IMR-90 (cell line): Measurements from ENCODE around the gene ASL. TPM values are rescaled to one million over a fixed set of nuclear protein-coding genes. Genes with fewer than 3 reads are reported as not detected.

ENCODE experiments used
- ATAC-seq: fragments of 200-7000 bp; cut with Tn5 transposase; 2 replicates; pipeline ENCODE4 v1.9.1; 2020; ENCODE audit warnings: low read depth, mild to moderate bottlenecking, moderate library complexity
- BruUV-seq: library from RNA; stranded (reverse); fragments of 400-500 nt; replicated peaks from 2 replicates; lab custom pipeline; 2021; lab: Mats Ljungman, UMichigan
- CTCF ChIA-PET: fragments of 300-600 bp; formaldehyde crosslinking; extraction: SDS; loops from one replicate; lab custom pipeline; 2021; ENCODE audit warnings: antibody characterized with exemption; lab: Yijun Ruan, JAX
- POLR2A ChIA-PET: fragments of 300-600 bp; sonication (Branson Sonifier 250); formaldehyde crosslinking; loops from one replicate; lab custom pipeline; 2022; ENCODE audit warnings: antibody characterized with exemption; ENCODE audit not compliant: unreplicated experiment; lab: Charles Lee
- DNase-seq: peaks from one replicate; pipeline ENCODE4 v3.0.0; 2013
- H2AFZ ChIP-seq: replicated peaks from 2 replicates; pipeline ENCODE3; 2013; ENCODE audit warnings: low read length, mild to moderate bottlenecking; ENCODE audit not compliant: poor library complexity
- H2AK5ac ChIP-seq: 2 replicates; pipeline ENCODE4 v1.6.1; 2013; ENCODE audit warnings: low read depth, low read length, inconsistent platforms
- H2AK9ac ChIP-seq: replicated peaks from 2 replicates; pipeline ENCODE3; 2013; ENCODE audit warnings: mild to moderate bottlenecking, low read depth, low read length, moderate library complexity; ENCODE audit not compliant: poor library complexity
- H2BK120ac ChIP-seq: 2 replicates; pipeline ENCODE4 v1.6.1; 2013; ENCODE audit warnings: low read depth, low read length, inconsistent platforms
- H2BK15ac ChIP-seq: 3 replicates; pipeline ENCODE4 v1.6.1; 2013; ENCODE audit warnings: low read depth, low read length, inconsistent platforms
- H2BK20ac ChIP-seq: 2 replicates; pipeline ENCODE4 v1.6.1; 2013; ENCODE audit warnings: low read depth, mild to moderate bottlenecking, inconsistent platforms, low read length, moderate library complexity
- H2BK5ac ChIP-seq: 2 replicates; pipeline ENCODE4 v1.6.1; 2013; ENCODE audit warnings: mild to moderate bottlenecking, low read depth, low read length, inconsistent platforms; ENCODE audit not compliant: poor library complexity, severe bottlenecking
- H3K14ac ChIP-seq: replicated peaks from 2 replicates; pipeline ENCODE4 v1.6.1; 2013; ENCODE audit warnings: low read depth, low read length, inconsistent platforms
- H3K18ac ChIP-seq: 2 replicates; pipeline ENCODE4 v1.6.1; 2013; ENCODE audit warnings: low read depth, low read length, control low read depth
- H3K23ac ChIP-seq: 2 replicates; pipeline ENCODE4 v1.6.1; 2013; ENCODE audit warnings: low read depth, low read length, inconsistent platforms
- H3K27ac ChIP-seq: 2 replicates; pipeline ENCODE4 v1.5.1; 2013; ENCODE audit warnings: mild to moderate bottlenecking, control low read depth, low read length; ENCODE audit not compliant: insufficient read depth
- H3K27me3 ChIP-seq: 2 replicates; pipeline ENCODE4 v1.6.1; 2013; ENCODE audit warnings: low read length; ENCODE audit not compliant: control insufficient read depth, insufficient read depth
- H3K36me3 ChIP-seq: 2 replicates; pipeline ENCODE4 v1.6.1; 2013; ENCODE audit warnings: low read length, mixed read lengths; ENCODE audit not compliant: control insufficient read depth, insufficient read depth
- H3K4ac ChIP-seq: 2 replicates; pipeline ENCODE4 v1.6.1; 2013; ENCODE audit warnings: low read depth, low read length, inconsistent platforms
- H3K4me1 ChIP-seq: 2 replicates; pipeline ENCODE4 v1.6.1; 2013; ENCODE audit warnings: low read length, mixed read lengths; ENCODE audit not compliant: control insufficient read depth, insufficient read depth
- H3K4me2 ChIP-seq: 2 replicates; pipeline ENCODE4 v1.6.1; 2013; ENCODE audit warnings: low read depth, mild to moderate bottlenecking, control low read depth, low read length, moderate library complexity
- H3K4me3 ChIP-seq: 2 replicates; pipeline ENCODE4 v1.5.1; 2013; ENCODE audit warnings: low read depth, mild to moderate bottlenecking, control low read depth, low read length, moderate library complexity; ENCODE audit not compliant: insufficient read depth
- H3K56ac ChIP-seq: 2 replicates; pipeline ENCODE4 v1.6.1; 2013; ENCODE audit warnings: low read length, inconsistent platforms; ENCODE audit not compliant: insufficient read depth; ENCODE audit errors: extremely low read depth
- H3K79me1 ChIP-seq, 2 experiments: 2 replicates each; pipeline ENCODE4 v1.6.1; 2013; ENCODE audit warnings: low read length in 2 of 2, inconsistent platforms in 1 of 2, low read depth in 1 of 2
- H3K9ac ChIP-seq: 2 replicates; pipeline ENCODE4 v1.6.1; 2013; ENCODE audit warnings: low read depth, low read length, control low read depth
- H3K9me1 ChIP-seq: 2 replicates; pipeline ENCODE4 v1.6.1; 2013; ENCODE audit warnings: low read length, inconsistent platforms; ENCODE audit not compliant: insufficient read depth
- H3K9me3 ChIP-seq: 2 replicates; pipeline ENCODE4 v1.6.1; 2013; ENCODE audit warnings: low read length; ENCODE audit not compliant: control insufficient read depth, insufficient read depth
- H4K20me1 ChIP-seq: 2 replicates; pipeline ENCODE4 v1.6.1; 2013; ENCODE audit warnings: low read length, inconsistent platforms; ENCODE audit not compliant: insufficient read depth
- H4K5ac ChIP-seq: 2 replicates; pipeline ENCODE4 v1.6.1; 2013; ENCODE audit warnings: mild to moderate bottlenecking, low read depth, low read length, control low read depth
- H4K8ac ChIP-seq, 2 experiments: 2 replicates each; pipeline ENCODE4 v1.6.1; 2013; ENCODE audit warnings: low read depth in 2 of 2, low read length in 2 of 2, control low read depth in 1 of 2, inconsistent platforms in 1 of 2
- H4K91ac ChIP-seq: 2 replicates; pipeline ENCODE4 v1.6.1; 2013; ENCODE audit warnings: low read depth, low read length, inconsistent platforms; ENCODE audit not compliant: insufficient read depth
- BHLHE40 ChIP-seq: fragments of 150-350 bp; IDR thresholded peaks from 2 replicates; pipeline ENCODE4 v1.6.1; 2016; ENCODE audit warnings: mild to moderate bottlenecking, low read depth, low read length
- CEBPB ChIP-seq: IDR thresholded peaks from 2 replicates; pipeline ENCODE4 v1.6.1; 2012; ENCODE audit warnings: low read depth, low read length, improper control_type of control experiment
- CHD1 ChIP-seq: IDR thresholded peaks from 2 replicates; pipeline ENCODE4 v1.6.1; 2012; ENCODE audit warnings: low read depth, low read length, improper control_type of control experiment
- FOS ChIP-seq: fragments of 150-350 bp; IDR thresholded peaks from 2 replicates; pipeline ENCODE4 v1.6.1; 2016; ENCODE audit warnings: low read depth, low read length
- MAFK ChIP-seq: IDR thresholded peaks from 2 replicates; pipeline ENCODE4 v1.6.1; 2012; ENCODE audit warnings: low read depth, low read length, improper control_type of control experiment
- MAZ ChIP-seq: IDR thresholded peaks from 2 replicates; pipeline ENCODE4 v1.6.1; 2012; ENCODE audit warnings: low read depth, mild to moderate bottlenecking, low read length, improper control_type of control experiment, moderate library complexity, borderline replicate concordance
- MXI1 ChIP-seq: IDR thresholded peaks from 2 replicates; pipeline ENCODE4 v1.6.1; 2012; ENCODE audit warnings: low read depth, mild to moderate bottlenecking, low read length, moderate library complexity, borderline replicate concordance
- NFE2L2 ChIP-seq: fragments of 150-350 bp; IDR thresholded peaks from 2 replicates; pipeline ENCODE4 v1.6.1; 2016; ENCODE audit warnings: low read depth, mild to moderate bottlenecking, low read length
- POLR2A ChIP-seq: IDR thresholded peaks from 2 replicates; pipeline ENCODE4 v1.6.1; 2012; ENCODE audit warnings: mild to moderate bottlenecking, low read depth, low read length
- RAD21 ChIP-seq: IDR thresholded peaks from 2 replicates; pipeline ENCODE4 v1.6.1; 2012; ENCODE audit warnings: low read length, improper control_type of control experiment
- RCOR1 ChIP-seq: IDR thresholded peaks from 2 replicates; pipeline ENCODE4 v1.6.1; 2012; ENCODE audit warnings: mild to moderate bottlenecking, low read length, improper control_type of control experiment; ENCODE audit not compliant: insufficient replicate concordance
- RFX5 ChIP-seq: IDR thresholded peaks from 2 replicates; pipeline ENCODE4 v1.8.0; 2012; ENCODE audit warnings: low read depth, mild to moderate bottlenecking, low read length, moderate library complexity
- SMC3 ChIP-seq: fragments of 150-350 bp; IDR thresholded peaks from 2 replicates; pipeline ENCODE4 v1.6.1; 2016; ENCODE audit warnings: low read depth, mild to moderate bottlenecking, antibody characterized with exemption, low read length, moderate library complexity
- WGBS, 2 experiments: methylation state at CpG; one replicate each; pipeline versions ENCODE4 v1.1.5 to v1.1.7; 2013; ENCODE audit warnings: missing lambda C conversion rate in 2 of 2; ENCODE audit not compliant: insufficient read length in 1 of 2; ENCODE audit errors: extremely low coverage in 2 of 2; 5-methylcytosine and 5-hydroxymethylcytosine counted together
- dilution Hi-C: fragments of 300-500 bp; cut with HindIII; formaldehyde crosslinking; loops from one replicate; pipeline ENCODE4 v1.14.3; 2018; ENCODE audit warnings: low sequenced_read_pairs; ENCODE audit not compliant: unreplicated experiment
- in situ Hi-C: fragments of 300-500 bp; cut with MboI; formaldehyde crosslinking; loops from 3 replicates; pipeline ENCODE4 v1.14.3; 2019; ENCODE audit warnings: low sequenced_read_pairs, inconsistent platforms, mixed read lengths
- intact Hi-C: fragments of 100-400 bp; cut with micrococcal nuclease; formaldehyde crosslinking; loops from 2 replicates; pipeline ENCODE4 v1.10.0; 2022
- polyA plus RNA-seq, 3 experiments: library from polyadenylated mRNA; depleted of rRNA; stranded (reverse); fragments of >200 nt; gene quantifications; 2 replicates each; pipeline ENCODE4 v1.2.3, GENCODE V29; 2012; ENCODE audit warnings: low replicate concordance in 1 of 3
- total RNA-seq: library from RNA; depleted of rRNA; stranded (reverse); fragments of >200 nt; gene quantifications from 2 replicates; pipeline ENCODE4 v1.2.3, GENCODE V29; 2012
- TF ChIP-seq, protein P1 (sequence below): conservative IDR thresholded peaks from 2 replicates; pipeline ENCODE4 v1.5.1; 2012; ENCODE audit warnings: mild to moderate bottlenecking, low read depth, low read length, improper control_type of control experiment
- TF ChIP-seq, protein P2 (sequence below): fragments of 150-350 bp; IDR thresholded peaks from 2 replicates; pipeline ENCODE4 v1.6.1; 2016; ENCODE audit warnings: low read depth, mild to moderate bottlenecking, low read length, moderate library complexity, borderline replicate concordance
- TF ChIP-seq, protein P3 (sequence below): fragments of 150-350 bp; IDR thresholded peaks from 2 replicates; pipeline ENCODE4 v1.6.1; 2017; ENCODE audit warnings: mild to moderate bottlenecking, antibody characterized with exemption, low read length, low read depth

ASL gene
- total and polyA plus RNA-seq, 2 of the 4 experiments (the other 2 are of a cell fraction): 49.0 to 50.0 TPM

DNA sequence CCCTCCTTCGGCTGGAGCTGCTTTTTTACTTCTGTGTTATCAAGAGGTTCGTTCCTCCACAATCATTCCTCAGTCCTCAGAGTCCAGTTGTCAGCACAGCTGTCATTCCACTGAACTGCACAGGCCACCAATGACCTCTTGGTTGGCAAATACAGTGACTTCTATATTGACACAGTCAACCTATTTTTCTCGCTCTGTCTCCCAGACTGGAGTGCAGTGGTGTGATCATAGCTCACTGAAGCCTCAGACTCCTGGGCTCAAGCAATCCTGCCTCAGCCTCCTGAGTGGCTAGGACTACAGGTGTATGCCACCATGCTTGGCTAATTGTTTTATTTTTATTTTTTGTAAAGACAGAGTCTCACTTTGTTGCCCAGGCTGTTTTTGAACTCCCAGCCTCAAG, 66.7 kb downstream of the ASL start:
- Histone ChIP-seq H3K14ac (no peak overlapping the region), H3K18ac (no peak overlapping the region), H2BK20ac (no peak overlapping the region), H2BK15ac (no peak overlapping the region), H2BK120ac (no peak overlapping the region), H2AFZ (no peak overlapping the region), H2BK5ac (no peak overlapping the region), H3K4me2 (no peak overlapping the region), H3K56ac (no peak overlapping the region), H3K23ac (no peak overlapping the region), H4K20me1 (peaks cover 2% of the 10 kb centered on the region; the same call in 1 of the 2 replicates), H3K9me1 (peaks cover 15% of the 10 kb centered on the region), H3K27ac (no peak overlapping the region), H3K36me3 (peaks cover 27% of the 10 kb centered on the region), H3K4me1 (peaks cover 31% of the 10 kb centered on the region), H3K79me1 (peaks cover 27 to 65% of the 10 kb centered on the region in 2 experiments), H2AK5ac (no peak overlapping the region), H4K8ac (no peak overlapping the region), H4K5ac (no peak overlapping the region), H3K9ac (no peak overlapping the region), H3K4ac (no peak overlapping the region), H4K91ac (peak overlapping the region; percentile 2; the same call in 1 of the 2 replicates), H3K27me3 (no peaks in the 10 kb centered on the region), H3K9me3 (no peaks in the 10 kb centered on the region), H2AK9ac (no peak overlapping the region), H3K4me3 (no peak overlapping the region)
- ATAC-seq (no peak), DNase-seq (no peak)
- dilution Hi-C loops (no loop called here), intact Hi-C loops (loop anchor here (5.0 to 10.0 kb wide), 3 partner anchors 62 to 362 kb away; partner anchors contain the start of gene TPST1), in situ Hi-C loops (no loop called here)
- ChIA-PET POLR2A (no interaction called here), CTCF (no interaction called here)
- no TSS peak for BruUV-seq
- 87% methylated on average over 3 of the region's 3 CpGs; no CpG with 5 or more reads in 1 of the 2 experiments for WGBS, 2 experiments
- TF ChIP-seq CHD1: no peak
- TF ChIP-seq, protein P1, sequence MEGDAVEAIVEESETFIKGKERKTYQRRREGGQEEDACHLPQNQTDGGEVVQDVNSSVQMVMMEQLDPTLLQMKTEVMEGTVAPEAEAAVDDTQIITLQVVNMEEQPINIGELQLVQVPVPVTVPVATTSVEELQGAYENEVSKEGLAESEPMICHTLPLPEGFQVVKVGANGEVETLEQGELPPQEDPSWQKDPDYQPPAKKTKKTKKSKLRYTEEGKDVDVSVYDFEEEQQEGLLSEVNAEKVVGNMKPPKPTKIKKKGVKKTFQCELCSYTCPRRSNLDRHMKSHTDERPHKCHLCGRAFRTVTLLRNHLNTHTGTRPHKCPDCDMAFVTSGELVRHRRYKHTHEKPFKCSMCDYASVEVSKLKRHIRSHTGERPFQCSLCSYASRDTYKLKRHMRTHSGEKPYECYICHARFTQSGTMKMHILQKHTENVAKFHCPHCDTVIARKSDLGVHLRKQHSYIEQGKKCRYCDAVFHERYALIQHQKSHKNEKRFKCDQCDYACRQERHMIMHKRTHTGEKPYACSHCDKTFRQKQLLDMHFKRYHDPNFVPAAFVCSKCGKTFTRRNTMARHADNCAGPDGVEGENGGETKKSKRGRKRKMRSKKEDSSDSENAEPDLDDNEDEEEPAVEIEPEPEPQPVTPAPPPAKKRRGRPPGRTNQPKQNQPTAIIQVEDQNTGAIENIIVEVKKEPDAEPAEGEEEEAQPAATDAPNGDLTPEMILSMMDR: no peak
- no peak for TF ChIP-seq POLR2A
- no peak for TF ChIP-seq MAZ
- no peak for TF ChIP-seq CEBPB
- TF ChIP-seq BHLHE40: no peak
- TF ChIP-seq RCOR1: no peak
- no peak for TF ChIP-seq MXI1
- no peak for TF ChIP-seq RFX5
- TF ChIP-seq SMC3: no peak
- TF ChIP-seq, protein P2, sequence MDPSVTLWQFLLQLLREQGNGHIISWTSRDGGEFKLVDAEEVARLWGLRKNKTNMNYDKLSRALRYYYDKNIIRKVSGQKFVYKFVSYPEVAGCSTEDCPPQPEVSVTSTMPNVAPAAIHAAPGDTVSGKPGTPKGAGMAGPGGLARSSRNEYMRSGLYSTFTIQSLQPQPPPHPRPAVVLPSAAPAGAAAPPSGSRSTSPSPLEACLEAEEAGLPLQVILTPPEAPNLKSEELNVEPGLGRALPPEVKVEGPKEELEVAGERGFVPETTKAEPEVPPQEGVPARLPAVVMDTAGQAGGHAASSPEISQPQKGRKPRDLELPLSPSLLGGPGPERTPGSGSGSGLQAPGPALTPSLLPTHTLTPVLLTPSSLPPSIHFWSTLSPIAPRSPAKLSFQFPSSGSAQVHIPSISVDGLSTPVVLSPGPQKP: no peak
- TF ChIP-seq, protein P3, sequence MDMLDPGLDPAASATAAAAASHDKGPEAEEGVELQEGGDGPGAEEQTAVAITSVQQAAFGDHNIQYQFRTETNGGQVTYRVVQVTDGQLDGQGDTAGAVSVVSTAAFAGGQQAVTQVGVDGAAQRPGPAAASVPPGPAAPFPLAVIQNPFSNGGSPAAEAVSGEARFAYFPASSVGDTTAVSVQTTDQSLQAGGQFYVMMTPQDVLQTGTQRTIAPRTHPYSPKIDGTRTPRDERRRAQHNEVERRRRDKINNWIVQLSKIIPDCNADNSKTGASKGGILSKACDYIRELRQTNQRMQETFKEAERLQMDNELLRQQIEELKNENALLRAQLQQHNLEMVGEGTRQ: no peak
- TF ChIP-seq FOS: no peak
- no peak for TF ChIP-seq RAD21
- no peak for TF ChIP-seq MAFK
- TF ChIP-seq NFE2L2: no peak
